MM.1S (cell line): ENCODE data around the gene SERP1.

Experiments
- DNase-seq: peaks from one replicate; pipeline ENCODE4 v3.0.0-alpha.2; 2015
- H2AFZ ChIP-seq: fragments of 300-600 bp; sonication (generic); 2 replicates; pipeline ENCODE4 v1.6.0; 2016; ENCODE audit warnings: antibody characterized with exemption, low read length
- H3F3A ChIP-seq: fragments of 300-600 bp; sonication (generic); 2 replicates; pipeline ENCODE4 v1.6.1; 2016; ENCODE audit warnings: mild to moderate bottlenecking, antibody characterized with exemption, low read length, moderate library complexity, mixed read lengths; ENCODE audit not compliant: insufficient read depth
- H3K27ac ChIP-seq: fragments of 300-600 bp; sonication (generic); 2 replicates; pipeline ENCODE4 v1.5.1; 2016; ENCODE audit warnings: mild to moderate bottlenecking, low read length
- H3K27me3 ChIP-seq: fragments of 300-600 bp; sonication (generic); replicated peaks from 2 replicates; pipeline ENCODE4 v1.6.0; 2016; ENCODE audit warnings: low read length; ENCODE audit not compliant: insufficient read depth
- H3K36me3 ChIP-seq: fragments of 300-600 bp; sonication (generic); replicated peaks from 2 replicates; pipeline ENCODE4 v1.6.1; 2016; ENCODE audit warnings: mild to moderate bottlenecking, low read length, mixed read lengths; ENCODE audit not compliant: insufficient read depth
- H3K4me1 ChIP-seq: fragments of 300-600 bp; sonication (generic); 2 replicates; pipeline ENCODE4 v1.6.1; 2016; ENCODE audit warnings: low read length, mixed read lengths
- H3K4me2 ChIP-seq: fragments of 300-600 bp; sonication (generic); 2 replicates; pipeline ENCODE4 v1.6.0; 2016; ENCODE audit warnings: low read depth, low read length
- H3K4me3 ChIP-seq: fragments of 300-600 bp; sonication (generic); 2 replicates; pipeline ENCODE4 v1.5.1; 2016; ENCODE audit warnings: low read length, mixed read lengths
- H3K79me2 ChIP-seq: fragments of 300-600 bp; sonication (generic); 2 replicates; pipeline ENCODE4 v1.6.1; 2016; ENCODE audit warnings: mixed run types, low read length, mixed read lengths
- H3K9ac ChIP-seq: fragments of 300-600 bp; sonication (generic); 2 replicates; pipeline ENCODE4 v1.6.1; 2016; ENCODE audit warnings: low read length, mixed read lengths
- H3K9me2 ChIP-seq: fragments of 300-600 bp; sonication (generic); replicated peaks from 2 replicates; pipeline ENCODE4 v1.6.1; 2016; ENCODE audit warnings: mild to moderate bottlenecking, low read length, mixed read lengths; ENCODE audit not compliant: insufficient read depth
- H3K9me3 ChIP-seq: fragments of 300-600 bp; sonication (generic); replicated peaks from 2 replicates; pipeline ENCODE4 v1.6.1; 2016; ENCODE audit warnings: mild to moderate bottlenecking, low read length, mixed read lengths; ENCODE audit not compliant: insufficient read depth
- H4K20me1 ChIP-seq: fragments of 300-600 bp; sonication (generic); 2 replicates; pipeline ENCODE4 v1.6.1; 2016; ENCODE audit warnings: mild to moderate bottlenecking, low read length, moderate library complexity, mixed read lengths; ENCODE audit not compliant: insufficient read depth
- EZH2 ChIP-seq: fragments of 300-600 bp; sonication (generic); optimal IDR thresholded peaks from 2 replicates; pipeline ENCODE3; 2017; ENCODE audit warnings: low read depth, mild to moderate bottlenecking, antibody characterized with exemption, low read length, mixed read lengths
- EZH2phosphoT487 ChIP-seq: fragments of 300-600 bp; sonication (generic); IDR thresholded peaks from 2 replicates; pipeline ENCODE4 v1.6.1; 2018; ENCODE audit warnings: antibody characterized with exemption, low read length
- TF ChIP-seq, protein P1 (sequence below): fragments of 300-600 bp; sonication (generic); IDR thresholded peaks from 2 replicates; pipeline ENCODE4 v1.5.1; 2016; ENCODE audit warnings: antibody characterized with exemption, low read length, mixed read lengths

SERP1 gene

DNA sequence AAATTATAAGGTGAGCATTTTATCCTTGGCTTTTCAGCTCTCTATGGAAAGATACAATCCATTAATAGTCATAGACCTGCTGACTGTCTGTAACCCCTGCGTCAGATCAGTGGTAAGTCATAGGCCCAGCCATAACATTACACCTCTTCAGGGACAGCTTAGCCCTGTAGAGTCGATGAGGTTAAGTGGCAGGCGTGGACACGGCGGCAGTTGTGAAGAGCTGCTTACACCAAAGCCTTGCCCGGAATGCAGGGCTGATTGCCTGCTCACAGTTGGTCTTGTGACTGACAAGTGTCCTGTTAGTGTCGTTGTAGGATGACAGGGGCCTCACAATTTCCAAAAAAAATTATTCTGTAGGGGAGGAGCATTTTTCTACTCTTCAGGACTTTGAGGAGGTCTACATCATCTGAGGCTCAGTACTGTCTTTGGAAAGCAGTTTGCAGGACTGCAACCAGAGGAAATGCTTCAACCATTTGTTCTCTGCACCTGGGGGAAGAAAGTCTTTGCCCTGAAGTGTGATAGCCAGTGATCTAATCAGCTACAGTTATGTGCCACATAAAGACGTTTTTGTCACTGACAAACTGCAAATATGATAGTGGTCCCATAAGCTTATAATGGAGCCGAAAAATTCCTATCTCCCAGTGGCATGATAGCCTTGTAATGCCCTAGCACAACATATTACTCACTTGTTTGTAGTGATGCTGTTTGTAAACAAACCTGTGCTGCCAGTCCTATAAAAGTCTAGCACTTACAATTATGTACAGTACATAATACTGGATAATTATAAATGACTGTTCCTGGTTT, 41.9 kb upstream of the SERP1 start:
- Histone ChIP-seq H4K20me1 (no peaks in the 10 kb centered on the region), H3K79me2 (peaks cover 93% of the 10 kb centered on the region), H3K9ac (no peak overlapping the region), H3K36me3 (no peaks in the 10 kb centered on the region; the same call in none of the 2 replicates), H3K9me2 (no peaks in the 10 kb centered on the region), H2AFZ (no peak overlapping the region), H3K4me3 (no peak overlapping the region), H3F3A (peaks cover 21% of the 10 kb centered on the region), H3K4me2 (no peak overlapping the region), H3K27ac (peak overlapping the region; percentile 10; the same call in 1 of the 2 replicates), H3K4me1 (peaks cover 28% of the 10 kb centered on the region), H3K9me3 (no peaks in the 10 kb centered on the region), H3K27me3 (no peaks in the 10 kb centered on the region)
- DNase-seq = no peak
- no peak for TF ChIP-seq EZH2
- TF ChIP-seq EZH2phosphoT487 = no peak

DNA sequence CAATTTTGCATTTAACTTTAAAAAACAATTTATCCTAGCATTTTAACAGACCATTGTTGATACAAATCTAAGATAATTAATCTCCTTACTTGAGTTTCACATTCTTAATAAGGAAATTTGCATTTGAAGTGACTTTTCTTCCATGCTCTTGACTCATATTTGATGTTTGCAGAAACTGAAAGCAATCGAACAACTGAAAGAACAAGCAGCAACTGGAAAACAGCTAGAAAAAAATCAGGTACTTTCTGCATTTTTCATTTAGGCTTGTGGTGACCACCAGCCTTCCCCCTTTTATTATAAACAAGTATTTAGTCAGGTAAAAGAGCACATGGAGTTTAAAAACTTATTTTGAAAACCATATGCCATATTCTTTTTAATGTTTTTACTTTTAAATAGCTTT, 36.7 kb upstream of the SERP1 start:
- no peak for TF ChIP-seq EZH2
- no peak for TF ChIP-seq EZH2phosphoT487

DNA sequence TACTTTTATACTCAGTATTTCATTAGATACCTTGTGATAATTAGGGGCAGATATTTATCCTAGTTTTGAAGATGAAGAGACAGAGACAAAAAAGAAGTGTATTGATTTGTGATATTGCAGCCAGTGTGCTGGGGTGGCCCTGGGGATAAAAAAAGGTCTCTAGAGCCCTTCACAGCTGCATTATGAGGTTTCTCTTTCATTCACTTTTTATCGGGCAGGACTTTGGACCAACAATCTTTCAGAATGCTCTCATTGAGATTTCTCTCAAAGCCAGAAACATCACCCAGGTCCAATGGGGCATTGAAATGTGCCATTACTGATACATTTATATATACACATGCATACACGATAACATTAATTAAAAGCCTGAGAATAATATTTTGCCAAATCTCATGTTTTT, 36.3 kb upstream of the SERP1 start:
- Histone ChIP-seq H3K9ac (peak overlapping the region; percentile 34; the same call in 1 of the 2 replicates), H4K20me1 (no peaks in the 10 kb centered on the region), H3K79me2 (peaks cover 80% of the 10 kb centered on the region), H3K27ac (peak overlapping the region; percentile 80), H3K36me3 (peaks cover 19% of the 10 kb centered on the region), H3K4me3 (peak overlapping the region; percentile 27), H3K27me3 (no peaks in the 10 kb centered on the region), H3K9me3 (no peaks in the 10 kb centered on the region), H3F3A (peaks cover 28% of the 10 kb centered on the region), H2AFZ (no peak overlapping the region), H3K9me2 (no peaks in the 10 kb centered on the region), H3K4me1 (peaks cover 30% of the 10 kb centered on the region), H3K4me2 (peak overlapping the region; percentile 84)
- TF ChIP-seq, protein P1, sequence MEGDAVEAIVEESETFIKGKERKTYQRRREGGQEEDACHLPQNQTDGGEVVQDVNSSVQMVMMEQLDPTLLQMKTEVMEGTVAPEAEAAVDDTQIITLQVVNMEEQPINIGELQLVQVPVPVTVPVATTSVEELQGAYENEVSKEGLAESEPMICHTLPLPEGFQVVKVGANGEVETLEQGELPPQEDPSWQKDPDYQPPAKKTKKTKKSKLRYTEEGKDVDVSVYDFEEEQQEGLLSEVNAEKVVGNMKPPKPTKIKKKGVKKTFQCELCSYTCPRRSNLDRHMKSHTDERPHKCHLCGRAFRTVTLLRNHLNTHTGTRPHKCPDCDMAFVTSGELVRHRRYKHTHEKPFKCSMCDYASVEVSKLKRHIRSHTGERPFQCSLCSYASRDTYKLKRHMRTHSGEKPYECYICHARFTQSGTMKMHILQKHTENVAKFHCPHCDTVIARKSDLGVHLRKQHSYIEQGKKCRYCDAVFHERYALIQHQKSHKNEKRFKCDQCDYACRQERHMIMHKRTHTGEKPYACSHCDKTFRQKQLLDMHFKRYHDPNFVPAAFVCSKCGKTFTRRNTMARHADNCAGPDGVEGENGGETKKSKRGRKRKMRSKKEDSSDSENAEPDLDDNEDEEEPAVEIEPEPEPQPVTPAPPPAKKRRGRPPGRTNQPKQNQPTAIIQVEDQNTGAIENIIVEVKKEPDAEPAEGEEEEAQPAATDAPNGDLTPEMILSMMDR = no peak
- no peak for TF ChIP-seq EZH2phosphoT487
- TF ChIP-seq EZH2 = no peak
- DNase-seq = peak; percentile 67

More for the DNA sequence above, 36.7 kb upstream of the SERP1 start:
- Histone ChIP-seq H4K20me1 (no peaks in the 10 kb centered on the region), H2AFZ (no peak overlapping the region), H3K36me3 (peaks cover 19% of the 10 kb centered on the region), H3K9me3 (no peaks in the 10 kb centered on the region), H3K27ac (peak overlapping the region; percentile 80), H3K4me2 (peak overlapping the region; percentile 84), H3K79me2 (peaks cover 83% of the 10 kb centered on the region), H3K9ac (peak overlapping the region; percentile 34; the same call in 1 of the 2 replicates), H3K9me2 (no peaks in the 10 kb centered on the region), H3K27me3 (no peaks in the 10 kb centered on the region), H3F3A (peaks cover 28% of the 10 kb centered on the region), H3K4me1 (peaks cover 32% of the 10 kb centered on the region), H3K4me3 (peak overlapping the region; percentile 27)
- DNase-seq = peak; percentile 80

DNA sequence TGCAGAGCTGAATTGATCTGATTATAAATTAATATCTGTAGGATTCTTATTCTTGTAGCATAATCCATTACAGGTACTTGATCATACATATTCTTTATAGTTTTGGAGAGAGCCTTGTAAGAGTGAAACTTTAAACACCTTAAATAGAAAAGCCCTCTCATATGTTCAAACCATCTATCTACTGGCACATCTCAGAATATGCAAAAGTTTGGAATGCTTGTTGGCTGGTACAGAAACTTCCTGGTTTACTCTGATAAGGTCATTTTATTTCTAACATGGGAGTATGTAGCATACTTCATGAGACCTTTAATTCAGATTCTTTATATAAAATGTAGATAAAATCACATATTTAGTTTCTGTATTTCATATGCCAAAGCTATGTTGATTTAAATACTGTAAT, 34.9 kb upstream of the SERP1 start:
- H3K9me3 ChIP-seq = no peaks in the 10 kb centered on the region
- no peak overlapping the region for H3K9ac ChIP-seq
- peaks cover 19% of the 10 kb centered on the region for H3K36me3 ChIP-seq
- H3K4me2 ChIP-seq = no peak overlapping the region
- no peak for DNase-seq
- peaks cover 80% of the 10 kb centered on the region for H3K79me2 ChIP-seq
- H3F3A ChIP-seq = peaks cover 28% of the 10 kb centered on the region
- H3K4me1 ChIP-seq = peaks cover 30% of the 10 kb centered on the region
- H3K27me3 ChIP-seq = no peaks in the 10 kb centered on the region
- H3K9me2 ChIP-seq = no peaks in the 10 kb centered on the region
- no peak overlapping the region for H3K4me3 ChIP-seq
- TF ChIP-seq, protein P1 = no peak
- TF ChIP-seq EZH2phosphoT487 (no peak), EZH2 (no peak)
- no peak overlapping the region for H3K27ac ChIP-seq
- no peak overlapping the region for H2AFZ ChIP-seq
- H4K20me1 ChIP-seq = no peaks in the 10 kb centered on the region
